ENCODE results near the gene TSPAN17.

The TSPAN17 gene

DNA sequence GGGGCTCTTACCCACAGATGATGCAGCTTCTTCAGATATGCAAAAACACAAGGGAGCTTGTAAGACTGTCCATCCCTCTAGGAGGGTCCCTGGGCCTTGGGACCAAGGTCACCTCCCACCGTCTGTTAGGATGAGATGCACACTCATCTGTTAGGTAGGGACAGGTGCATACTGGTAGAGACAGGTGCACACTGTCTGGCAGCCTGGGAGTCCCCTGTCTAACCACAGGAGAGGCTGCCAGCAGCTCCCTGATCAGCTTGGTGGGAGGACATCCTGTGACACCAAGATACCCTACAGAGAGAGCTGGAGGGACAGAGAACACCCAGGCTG, 13.2 kb downstream of the TSPAN17 start:
- no peak for DNase-seq (ENCODE audit: low read depth)

DNA sequence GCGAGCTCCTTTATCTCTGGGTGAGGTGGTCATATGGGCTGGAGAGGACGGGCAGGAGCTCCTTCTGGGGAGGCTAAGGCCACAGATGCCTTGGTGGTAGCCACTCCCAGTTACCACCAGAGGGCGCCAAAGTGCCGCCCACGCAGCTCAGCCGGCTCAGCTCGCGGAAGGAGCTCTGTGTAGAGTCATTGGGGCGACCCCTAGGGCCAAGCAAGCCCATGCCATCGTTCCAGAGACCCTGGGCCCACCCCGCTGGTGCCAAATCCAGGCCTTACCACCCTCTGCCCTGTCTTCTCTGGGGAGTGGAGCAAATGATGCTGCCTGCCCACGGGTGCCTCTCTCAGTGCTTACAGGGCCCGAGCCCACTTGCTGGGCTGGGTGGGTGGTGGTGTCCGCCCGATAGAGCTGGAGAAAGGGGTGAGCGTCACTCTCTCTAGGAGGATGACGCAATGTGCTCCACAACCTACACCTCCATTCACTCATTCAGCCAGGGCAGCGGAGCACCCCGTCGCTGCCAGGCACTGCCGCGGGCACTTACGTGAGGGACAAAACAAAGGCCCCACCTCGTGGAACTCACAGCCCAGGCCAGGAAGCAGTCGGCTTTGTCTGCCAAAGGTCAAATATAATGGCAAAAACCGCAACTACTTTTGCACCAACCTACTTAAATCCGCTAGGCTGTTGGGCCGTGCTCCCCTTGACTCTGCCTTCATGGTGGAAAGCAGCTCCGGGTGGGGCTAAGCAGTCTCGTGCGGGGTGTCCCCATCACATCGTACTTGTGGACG, 13.8 kb downstream of the TSPAN17 start:
- peak; percentile 35 for DNase-seq (ENCODE audit: low read depth)

DNA sequence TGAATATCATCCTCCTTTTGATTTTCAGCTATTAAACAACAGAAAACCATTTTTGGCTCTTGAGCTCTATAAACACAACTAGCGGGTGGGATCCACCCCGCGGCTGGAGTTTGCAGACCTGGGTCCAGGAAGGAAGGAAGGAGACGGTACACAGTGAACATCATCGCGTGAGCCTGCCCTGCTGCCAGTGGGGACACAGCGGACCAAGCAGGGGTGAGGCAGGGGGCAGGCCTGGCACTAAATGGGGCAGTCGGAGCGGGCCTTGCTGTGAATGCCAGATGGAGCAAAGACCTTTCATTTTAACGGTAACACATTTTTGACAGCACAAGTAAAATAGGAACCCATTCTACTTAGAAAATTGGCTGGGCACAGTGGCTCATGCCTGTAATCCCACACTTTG, 14.4 kb downstream of the TSPAN17 start:
- no peak for DNase-seq (ENCODE audit: low read depth)

DNA sequence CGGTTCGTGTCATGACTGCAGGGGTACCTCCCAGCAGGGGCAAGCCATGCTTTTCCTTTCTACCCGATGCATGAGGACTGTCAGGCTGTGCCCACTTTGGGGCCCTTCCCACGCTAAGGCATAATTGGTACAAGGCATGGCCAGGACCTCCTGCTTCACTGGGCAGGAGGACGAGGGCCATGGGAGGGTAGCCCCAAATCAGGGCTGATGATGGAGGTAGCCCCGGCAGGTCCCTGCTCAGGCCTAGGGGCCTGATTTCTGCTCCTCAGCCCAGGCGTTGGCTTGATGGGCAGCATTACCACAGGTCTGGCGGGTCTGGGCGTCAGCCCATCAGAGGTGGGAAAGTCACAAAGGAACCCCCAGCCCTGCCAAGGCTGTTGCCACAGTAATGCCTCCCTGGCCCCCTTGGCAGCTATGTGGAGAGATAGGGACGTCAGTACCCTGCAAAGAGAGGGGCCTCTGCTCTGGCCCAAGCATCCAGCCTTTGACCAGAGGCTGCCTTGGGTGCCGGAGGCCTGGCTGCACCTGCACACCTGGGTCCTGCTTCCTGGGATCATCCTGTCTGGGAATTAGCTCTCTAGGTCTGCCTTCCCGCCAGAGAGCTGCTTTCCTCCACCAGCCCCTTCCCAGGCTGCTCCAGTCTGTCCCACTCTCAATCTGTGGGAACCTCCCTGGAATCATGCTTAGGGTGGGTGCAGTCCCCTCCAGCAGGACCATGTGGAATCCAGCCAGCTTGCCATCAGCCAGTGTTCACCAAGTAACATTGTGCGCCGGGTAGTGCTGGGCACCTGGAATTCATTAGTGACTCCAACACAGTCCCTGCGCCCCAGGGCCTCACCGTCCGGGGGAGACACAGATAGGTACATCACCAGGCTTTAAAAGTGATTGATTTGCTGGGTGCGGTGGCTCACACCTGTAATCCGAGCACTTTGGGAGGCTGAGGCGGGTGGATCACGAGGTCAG, 15.4 kb downstream of the TSPAN17 start:
- DNase-seq (ENCODE audit: low read depth): no peak

DNA sequence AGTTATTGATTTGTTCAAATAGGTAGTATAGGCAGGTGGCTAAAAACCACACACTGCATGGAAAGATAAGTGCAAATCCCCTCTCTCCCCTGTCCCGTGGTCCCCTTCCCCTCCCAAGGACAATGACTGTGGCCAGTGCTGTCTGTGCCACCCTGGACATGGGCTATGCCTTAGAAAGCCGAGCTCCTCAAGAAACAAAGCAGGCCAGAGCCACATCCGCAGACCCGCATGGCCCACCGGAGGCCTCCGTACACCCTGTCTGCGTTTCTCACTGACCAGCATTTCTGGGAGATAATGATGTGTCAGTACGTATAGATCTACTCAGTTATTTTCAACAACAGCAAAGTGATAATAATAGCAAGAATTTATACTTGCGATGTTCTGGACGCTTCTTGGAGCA, 16.3 kb downstream of the TSPAN17 start:
- no peak for DNase-seq (ENCODE audit: low read depth)

DNA sequence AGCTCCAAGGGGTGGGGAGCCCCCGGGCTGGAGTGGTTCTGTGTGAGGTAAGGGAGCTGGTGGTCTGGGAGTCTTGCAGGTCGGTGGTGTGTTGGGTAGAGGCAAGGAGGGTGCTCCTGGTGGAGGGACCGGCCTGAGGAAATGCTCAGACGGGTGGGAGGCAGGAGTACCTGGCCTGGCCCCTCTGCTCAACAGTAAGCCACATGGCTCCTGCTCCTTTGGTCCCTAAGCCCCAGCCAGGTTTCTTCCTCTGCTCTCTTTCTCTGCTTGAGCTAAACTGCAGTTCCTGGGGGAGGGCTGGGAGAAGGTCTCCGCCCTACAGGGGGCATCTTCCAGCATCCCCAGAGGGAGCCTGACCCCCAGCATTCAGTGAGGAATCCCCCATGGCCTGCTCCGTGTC, 17.2 kb downstream of the TSPAN17 start:
- DNase-seq (ENCODE audit: low read depth): no peak

DNA sequence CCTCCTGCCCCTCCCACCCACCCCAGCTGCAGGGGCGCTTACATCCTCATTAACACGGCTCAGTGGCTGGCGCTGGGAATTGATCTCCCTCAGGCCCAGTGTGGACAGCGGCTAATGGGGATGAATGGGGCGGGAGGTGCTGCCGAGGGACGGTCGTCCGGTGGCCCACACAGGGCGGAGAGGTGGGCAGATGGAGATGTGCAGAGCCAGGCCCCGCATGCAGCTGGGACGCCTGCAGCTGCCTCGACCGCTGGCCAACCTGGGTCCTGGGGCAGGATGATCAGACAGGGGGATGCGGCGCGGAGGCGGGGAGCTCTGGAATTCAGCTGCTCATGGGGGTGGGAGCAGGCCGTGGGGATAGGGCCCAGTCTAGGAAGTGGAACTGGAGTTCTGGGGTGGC, 17.6 kb downstream of the TSPAN17 start:
- DNase-seq (ENCODE audit: low read depth): no peak

DNA sequence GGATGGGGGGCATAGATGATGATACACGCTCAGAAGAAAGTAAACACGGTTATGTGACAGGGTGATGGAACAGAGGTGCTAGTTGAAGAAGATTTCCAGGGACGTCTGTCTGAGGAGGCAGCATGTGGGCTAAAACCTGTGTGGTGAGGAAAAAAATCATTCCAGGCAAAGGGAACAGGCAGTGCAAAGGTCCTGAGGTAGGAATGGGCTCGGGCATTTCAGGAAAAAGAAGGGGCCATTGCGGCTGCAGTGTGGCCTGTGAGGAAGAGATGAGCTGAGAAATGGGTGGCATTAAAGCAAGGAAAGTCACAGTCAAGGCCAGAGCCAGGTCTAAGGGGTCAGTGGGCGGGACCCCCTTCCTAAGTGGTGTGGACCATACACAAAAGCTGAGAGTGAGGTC, 18.2 kb downstream of the TSPAN17 start:
- DNase-seq (ENCODE audit: low read depth): no peak

DNA sequence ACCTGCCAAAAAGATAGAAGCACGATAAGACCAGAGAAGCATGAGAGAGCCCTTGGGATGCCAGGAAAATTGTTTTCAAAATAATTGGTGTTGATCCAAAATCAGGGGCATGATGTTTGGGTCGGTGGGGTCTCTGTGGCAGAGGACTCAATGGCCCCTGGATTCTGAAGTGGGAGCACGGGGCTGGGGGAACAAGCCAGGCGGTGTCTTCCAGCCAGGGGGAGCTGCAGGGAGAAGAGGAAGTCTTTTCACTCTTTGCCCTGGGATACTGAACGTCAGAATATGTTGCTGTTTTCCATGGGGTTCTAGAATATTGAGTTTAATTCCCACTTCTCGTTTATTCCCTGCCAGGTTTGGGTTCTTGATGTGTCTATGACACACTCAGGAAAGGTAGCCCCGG, 20.4 kb downstream of the TSPAN17 start:
- no peak for DNase-seq (ENCODE audit: low read depth)

DNA sequence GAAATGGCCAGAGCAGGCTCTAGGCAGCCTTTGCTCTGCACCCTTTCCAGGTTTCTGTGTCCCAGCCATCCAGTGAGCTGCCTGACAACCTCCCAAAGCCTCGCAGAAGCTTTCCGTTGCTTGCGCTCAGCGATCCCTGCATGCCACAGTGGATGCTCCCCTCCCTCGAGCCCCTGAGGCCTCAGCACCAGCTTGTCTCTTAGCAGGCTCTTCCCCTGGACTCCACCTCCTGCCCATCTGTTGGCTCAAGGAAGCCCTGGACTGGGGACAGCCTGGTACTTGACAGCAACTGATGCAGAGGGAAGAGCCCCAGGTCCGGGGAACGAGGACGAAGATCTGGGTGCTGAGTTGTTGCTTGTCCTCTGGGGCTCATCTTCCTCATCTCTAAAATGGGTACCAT, 23.2 kb downstream of the TSPAN17 start:
- DNase-seq (ENCODE audit: low read depth): no peak

DNA sequence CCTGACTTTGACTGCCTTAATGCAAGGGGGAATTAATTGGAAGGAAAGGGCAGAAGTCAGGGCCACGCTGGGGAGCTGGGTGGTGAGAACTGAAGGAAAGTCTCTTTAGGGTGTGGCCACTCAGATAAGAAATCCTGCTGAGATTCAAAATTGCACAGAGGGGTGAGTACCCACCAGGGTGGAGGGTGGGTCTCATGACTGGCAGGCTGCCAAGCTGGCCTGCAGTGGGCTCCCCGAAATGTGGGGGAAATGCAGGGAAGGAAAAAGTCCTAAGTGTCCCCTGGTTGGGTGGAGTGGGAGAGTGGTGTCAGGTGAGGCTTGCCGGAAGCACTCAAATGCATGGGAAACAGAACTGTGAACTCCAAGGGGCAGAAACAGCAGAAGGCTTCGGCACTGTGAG, 24.1 kb downstream of the TSPAN17 start:
- DNase-seq (ENCODE audit: low read depth): no peak

DNA sequence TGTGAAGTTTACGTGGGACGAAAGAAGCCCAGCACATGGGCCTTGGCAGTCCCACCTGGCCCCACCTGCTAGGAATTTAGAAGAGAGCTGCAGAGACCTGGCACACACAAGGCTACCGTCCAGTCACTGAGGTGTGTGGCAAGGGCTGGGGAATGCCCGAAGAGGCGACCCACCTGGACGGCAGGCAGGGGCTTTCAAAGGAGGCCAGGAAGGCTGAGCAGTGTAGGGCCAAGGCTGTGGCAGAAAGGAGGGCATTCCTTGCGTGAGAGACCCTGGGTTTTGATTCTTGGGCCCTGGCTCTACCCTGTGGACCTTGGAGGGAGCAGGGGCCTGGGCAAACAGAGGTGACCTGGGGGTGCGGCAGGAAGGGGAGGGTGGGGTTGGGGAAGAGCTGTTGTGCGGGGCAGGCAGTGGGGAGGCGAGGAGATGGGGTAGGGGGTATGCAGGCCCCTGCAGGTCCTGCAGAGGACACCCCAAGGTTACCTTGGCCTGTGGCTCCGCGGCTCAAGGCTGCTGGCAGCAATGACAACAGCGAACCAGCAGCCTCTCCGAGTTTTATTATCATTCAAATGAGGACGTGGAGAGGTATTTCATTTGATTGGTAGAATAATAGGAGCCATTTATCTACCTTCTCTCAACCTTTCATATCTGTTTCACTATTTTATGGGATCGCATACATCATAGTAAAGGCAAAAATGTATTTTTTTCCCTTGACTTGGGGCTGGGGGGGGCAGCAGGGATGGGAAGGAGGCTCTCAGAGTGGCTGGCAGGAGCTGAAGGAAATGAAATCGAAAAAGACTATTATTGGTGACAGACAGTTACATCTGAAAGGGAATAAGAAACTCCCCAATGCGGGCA, 24.8 kb downstream of the TSPAN17 start:
- DNase-seq (ENCODE audit: low read depth): no peak

DNA sequence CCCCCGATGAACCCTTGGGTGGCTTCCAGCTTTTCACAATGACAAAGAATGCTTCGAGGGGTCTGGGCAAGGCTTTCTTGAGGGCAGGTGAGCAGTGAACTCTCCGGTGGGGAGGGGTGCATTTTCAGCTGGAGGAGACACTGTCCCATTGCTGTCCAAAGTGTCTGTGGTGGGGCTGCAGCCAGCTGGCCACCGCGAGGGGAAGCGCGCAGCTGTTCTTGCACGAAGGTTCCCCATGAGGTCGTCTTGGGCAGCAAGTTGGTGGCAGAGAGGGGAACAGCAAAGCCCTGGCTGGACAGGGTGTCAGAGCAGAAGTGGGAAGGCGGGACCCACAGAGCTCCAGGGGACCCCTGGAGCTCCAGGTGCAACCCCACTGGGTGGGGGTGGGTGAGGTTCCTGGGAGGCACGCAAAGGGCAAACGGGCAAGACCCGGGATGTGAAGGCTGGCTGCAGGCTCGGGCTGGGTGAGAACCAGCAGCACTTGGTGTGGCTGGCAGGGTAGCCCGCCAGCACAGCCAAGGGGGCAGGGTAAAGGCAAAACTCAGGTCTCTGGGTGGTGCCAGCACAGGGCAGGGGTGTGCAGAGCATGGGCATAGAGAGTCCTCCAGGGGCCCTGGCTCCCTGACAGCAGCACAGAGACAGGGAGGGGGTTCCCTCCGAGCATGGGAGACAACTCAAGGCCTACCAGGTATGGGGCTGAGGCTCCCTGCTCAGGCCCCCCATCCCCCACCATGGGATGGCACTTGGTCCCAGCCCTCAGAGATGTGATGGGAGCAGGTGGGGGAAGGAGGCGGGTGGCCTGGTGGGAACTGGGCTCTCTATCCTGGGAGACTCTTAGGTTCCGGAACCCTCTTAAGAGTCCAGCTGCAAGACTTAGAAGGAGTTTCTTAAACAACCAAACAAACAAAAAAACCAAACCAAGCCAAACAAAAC, 26.6 kb downstream of the TSPAN17 start:
- no peak for DNase-seq (ENCODE audit: low read depth)

DNA sequence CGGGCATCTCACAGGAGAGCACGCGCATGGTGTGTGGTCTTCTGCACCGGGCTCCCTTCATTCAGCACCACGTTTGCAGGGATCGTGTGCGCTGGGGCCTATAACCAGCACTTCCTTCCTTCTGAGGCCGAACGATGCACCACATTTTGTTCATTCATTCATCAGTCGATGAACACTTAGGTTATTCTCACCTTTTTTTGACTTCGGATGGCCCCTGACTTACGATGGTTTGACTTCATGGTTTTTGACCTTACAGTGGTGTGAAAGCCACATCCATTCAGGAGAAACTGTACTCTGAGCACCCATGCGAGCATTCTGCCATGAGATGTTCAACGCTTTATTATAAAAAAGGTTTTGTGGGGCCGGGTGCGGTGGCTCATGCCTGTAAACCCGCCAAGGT, 27.5 kb downstream of the TSPAN17 start:
- no peak for DNase-seq (ENCODE audit: low read depth)

DNA sequence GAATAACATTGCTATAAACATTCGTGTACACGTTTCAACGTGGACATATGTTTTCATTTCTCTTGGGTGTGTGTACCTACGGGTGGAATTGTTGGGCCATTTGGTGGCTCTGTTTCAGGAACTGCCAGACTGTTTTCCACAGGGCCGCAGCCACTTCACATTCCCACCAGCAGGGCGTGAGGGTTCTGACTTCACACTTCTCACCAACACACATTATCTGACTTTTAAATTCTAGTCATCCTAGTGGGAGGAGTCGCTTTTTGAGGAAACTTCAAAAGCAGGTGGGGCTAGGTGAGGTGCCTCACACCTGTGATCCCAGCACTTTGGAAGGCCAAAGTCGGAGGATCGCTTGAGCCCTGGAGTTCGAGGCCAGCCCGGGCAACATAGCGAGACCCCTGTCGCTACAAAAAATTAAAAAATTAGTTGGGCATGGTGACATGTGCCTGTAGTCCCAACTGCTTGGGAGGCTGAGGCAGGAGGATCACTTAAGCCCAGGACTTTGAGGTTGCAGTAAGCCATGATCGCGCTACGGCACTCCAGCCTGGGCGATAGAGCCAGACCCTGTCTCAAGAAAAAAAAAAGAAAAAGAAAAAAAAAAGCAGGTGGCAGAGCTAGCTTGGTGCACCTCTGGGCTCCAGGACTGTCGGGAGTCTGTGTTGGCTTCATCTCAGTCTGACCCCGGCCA, 28.5 kb downstream of the TSPAN17 start:
- no peak for DNase-seq (ENCODE audit: low read depth)

DNA sequence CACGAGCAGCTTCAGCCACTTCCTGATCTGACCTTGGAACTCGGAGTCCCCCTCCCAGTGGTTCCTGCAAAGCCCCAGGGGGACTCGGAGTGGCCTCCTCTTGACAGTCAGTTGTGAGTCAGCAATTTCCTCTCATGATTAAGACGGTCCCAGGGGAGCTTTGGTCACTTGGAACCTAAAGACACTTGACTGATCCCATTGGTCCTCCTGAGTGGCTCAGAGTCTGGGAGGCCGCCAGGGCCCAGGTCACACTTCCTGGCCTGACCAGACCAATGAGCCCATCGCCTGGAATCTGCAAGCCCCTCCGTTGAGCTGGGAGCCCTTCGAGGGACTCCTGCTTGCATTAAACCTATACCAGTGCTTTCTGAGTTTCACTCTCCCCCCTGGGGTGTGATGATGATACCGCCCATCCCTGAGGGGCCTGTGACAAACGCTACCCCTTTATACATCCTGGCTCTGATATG, 29.1 kb downstream of the TSPAN17 start:
- DNase-seq (ENCODE audit: low read depth): peak; percentile 42

DNA sequence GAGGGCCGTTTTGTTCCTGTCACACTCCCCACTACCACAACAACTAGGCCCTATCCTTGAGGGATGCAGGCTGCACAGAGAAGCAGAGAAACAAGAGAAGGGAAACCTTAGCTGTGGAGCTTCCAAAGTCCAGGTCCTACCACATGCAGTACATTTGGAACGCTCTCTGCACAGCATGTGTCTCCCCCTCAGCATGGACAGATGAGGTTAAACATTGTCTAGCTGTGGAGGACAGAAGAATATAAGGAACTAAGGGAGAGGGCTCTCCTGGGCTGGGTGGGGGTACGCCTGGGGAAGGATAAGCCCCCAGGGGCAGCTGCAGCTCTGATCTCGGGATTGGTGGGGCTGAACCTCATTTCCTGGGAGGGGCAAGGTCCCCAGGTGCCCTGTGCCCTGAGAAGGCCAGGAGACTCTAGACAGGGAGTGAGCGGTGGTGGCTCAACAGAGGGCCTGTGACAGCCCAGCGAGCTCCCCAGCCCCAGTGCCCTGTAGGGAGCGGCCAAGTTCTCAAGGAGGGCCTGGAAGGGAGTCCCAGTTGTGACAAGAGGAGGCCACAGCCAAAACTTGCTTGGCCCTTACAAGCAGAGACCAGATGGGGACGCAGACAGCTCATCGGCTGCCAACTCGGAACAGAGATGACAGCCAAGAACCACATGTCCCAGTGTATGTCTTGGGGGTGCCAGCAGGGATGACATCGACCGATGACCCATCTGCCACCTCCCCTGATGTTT, 30.1 kb downstream of the TSPAN17 start:
- no peak for DNase-seq (ENCODE audit: low read depth)

DNA sequence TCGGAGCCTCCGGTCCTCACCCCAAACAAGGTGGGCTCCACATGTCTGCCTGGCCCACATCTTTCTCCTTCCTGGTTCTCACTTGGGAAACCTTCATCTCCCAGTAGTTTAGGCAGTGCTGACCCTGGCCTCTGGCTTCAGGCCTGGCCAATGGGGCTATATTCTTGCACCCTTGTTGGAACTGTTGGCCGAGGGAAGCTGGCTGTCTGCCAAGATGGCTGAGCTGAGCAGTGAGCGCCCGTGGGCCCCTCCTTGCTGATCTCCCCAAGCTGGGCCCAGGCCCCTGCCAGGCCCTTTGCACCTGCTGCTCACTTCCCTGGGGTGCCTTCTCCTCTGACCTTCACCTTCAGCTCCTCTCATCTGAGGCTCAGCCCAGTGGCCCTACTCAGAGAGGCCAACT, 31.3 kb downstream of the TSPAN17 start:
- DNase-seq (ENCODE audit: low read depth): no peak

DNA sequence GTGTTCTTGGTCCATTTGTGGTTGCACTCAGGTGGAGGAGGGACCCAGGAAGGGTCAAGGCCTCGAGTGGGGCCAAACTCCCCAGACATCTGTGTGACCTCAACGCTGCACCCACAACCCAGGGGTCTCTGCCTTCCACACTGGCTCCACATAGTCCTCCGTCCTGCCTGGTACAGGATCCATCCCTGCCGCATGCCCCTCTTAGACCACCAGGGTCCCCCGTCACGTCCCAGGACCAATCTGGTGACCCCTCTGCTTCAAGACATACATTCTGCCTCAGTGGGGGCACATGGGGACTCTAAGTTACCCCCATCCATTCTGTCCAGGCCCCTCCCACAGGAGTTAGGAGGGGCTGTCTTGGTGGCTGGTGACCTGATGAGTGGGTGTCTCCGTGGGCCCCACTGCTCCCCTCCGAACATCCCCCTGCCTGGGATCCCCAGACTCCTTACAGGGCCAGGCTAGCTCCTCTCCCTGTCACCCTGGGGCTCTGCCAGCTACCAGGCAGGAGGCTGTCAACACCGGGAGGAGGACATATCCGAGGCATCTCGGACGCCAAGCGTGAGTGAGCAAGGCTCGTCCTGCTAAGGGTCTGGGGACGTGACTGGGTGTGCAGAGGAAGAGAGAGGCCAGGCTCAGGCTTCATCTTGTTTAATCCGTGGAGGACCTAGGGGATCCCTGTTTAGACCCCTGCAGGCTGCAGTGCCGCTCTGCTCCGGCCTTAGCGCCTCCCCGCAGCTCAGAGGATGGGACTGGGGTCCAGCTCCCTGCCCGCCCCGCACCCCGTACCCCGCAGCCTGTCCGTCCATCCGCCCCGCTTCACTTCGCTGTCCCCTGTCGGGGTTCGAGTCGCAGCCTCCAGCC, 32.3 kb downstream of the TSPAN17 start:
- DNase-seq (ENCODE audit: low read depth): no peak

All from GM04504 (cell line).